Measurements from ENCODE around the gene WNT7A. TPM values are rescaled to one million over a fixed set of nuclear protein-coding genes. Genes with fewer than 3 reads are reported as not detected.
A peak's percentile ranks its signal among the peaks of the same experiment; 100 is the strongest.

WNT7A gene
- total RNA-seq, 1 donor from 2014 or later, result not detected

GRCh38 chr3:13887495-13888300, 7.8 kb upstream of the WNT7A start:
- DNase-seq (ENCODE audit: low spot score), result peak; percentile 70
- intact Hi-C loops (cut with DNase I), result no loop called here

- intact Hi-C loops (cut with DNase I), result no loop called here
- peak; percentile 53 for DNase-seq (ENCODE audit: low spot score)
These were observed 6.8 kb upstream of the WNT7A start for GRCh38 chr3:13886593-13887129.

GRCh38 chr3:13885704-13886010, 5.8 kb upstream of the WNT7A start:
- intact Hi-C loops (cut with DNase I), result loop anchor here (2.0 kb wide), 1 partner anchor 227 kb away; no protein-coding TSS in a partner anchor
- peak; percentile 51 for DNase-seq (ENCODE audit: low spot score)

- peak; percentile 69 for DNase-seq (ENCODE audit: low spot score)
- intact Hi-C loops (cut with DNase I), result loop anchor here (2.0 kb wide), 1 partner anchor 226 kb away; no protein-coding TSS in a partner anchor
These were observed 5.2 kb upstream of the WNT7A start for GRCh38 chr3:13884851-13885703.

GRCh38 chr3:13883681-13884080, 3.8 kb upstream of the WNT7A start:
- DNase-seq (ENCODE audit: low spot score), result no peak
- intact Hi-C loops (cut with DNase I), result loop anchor here (2.0 kb wide), 1 partner anchor 225 kb away; no protein-coding TSS in a partner anchor

GRCh38 chr3:13882876-13883275, 3.0 kb upstream of the WNT7A start:
- intact Hi-C loops (cut with DNase I), result no loop called here
- DNase-seq (ENCODE audit: low spot score), result peak; percentile 9

GRCh38 chr3:13881536-13882410, 1.9 kb upstream of the WNT7A start:
- intact Hi-C loops (cut with DNase I), result no loop called here
- peak; percentile 38 for DNase-seq (ENCODE audit: low spot score)

GRCh38 chr3:13880811-13881156, 913 bp upstream of the WNT7A start:
- intact Hi-C loops (cut with DNase I), result no loop called here

GRCh38 chr3:13879102-13879945, 547 bp downstream of the WNT7A start:
- DNase-seq (ENCODE audit: low spot score), result peak; percentile 70
- intact Hi-C loops (cut with DNase I), result loop anchor here (2.0 kb wide), 1 partner anchor 225 kb away; no protein-coding TSS in a partner anchor

More at GRCh38 chr3:13880811-13881156, 913 bp upstream of the WNT7A start:
- peak; percentile 58 for DNase-seq (ENCODE audit: low spot score)

- intact Hi-C loops (cut with DNase I), result loop anchor here (2.0 kb wide), 1 partner anchor 224 kb away; no protein-coding TSS in a partner anchor
- DNase-seq (ENCODE audit: low spot score), result peak; percentile 55
These were observed 1.4 kb downstream of the WNT7A start for GRCh38 chr3:13878281-13879101.

GRCh38 chr3:13877911-13878280, 2.0 kb downstream of the WNT7A start:
- DNase-seq (ENCODE audit: low spot score), result no peak
- intact Hi-C loops (cut with DNase I), result loop anchor here (2.0 kb wide), 1 partner anchor 223 kb away; no protein-coding TSS in a partner anchor

- intact Hi-C loops (cut with DNase I), result no loop called here
These were observed 3.3 kb downstream of the WNT7A start for GRCh38 chr3:13876451-13877100.

GRCh38 chr3:13874891-13875290, 5.0 kb downstream of the WNT7A start:
- DNase-seq (ENCODE audit: low spot score), result no peak
- intact Hi-C loops (cut with DNase I), result no loop called here

More at GRCh38 chr3:13876451-13877100, 3.3 kb downstream of the WNT7A start:
- peak; percentile 22 for DNase-seq (ENCODE audit: low spot score)

- intact Hi-C loops (cut with DNase I), result no loop called here
- no peak for DNase-seq (ENCODE audit: low spot score)
These were observed 6.1 kb downstream of the WNT7A start for GRCh38 chr3:13873818-13874217.

- DNase-seq (ENCODE audit: low spot score), result no peak
- intact Hi-C loops (cut with DNase I), result no loop called here
These were observed 7.4 kb downstream of the WNT7A start for GRCh38 chr3:13872451-13872850.

GRCh38 chr3:13871791-13872190, 8.1 kb downstream of the WNT7A start:
- intact Hi-C loops (cut with DNase I), result no loop called here
- no peak for DNase-seq (ENCODE audit: low spot score)

- intact Hi-C loops (cut with DNase I), result no loop called here
These were observed 9.0 kb downstream of the WNT7A start for GRCh38 chr3:13870902-13871301.

More at GRCh38 chr3:13870902-13871301, 9.0 kb downstream of the WNT7A start:
- no peak for DNase-seq (ENCODE audit: low spot score)
